Neutrophil (primary cell): ENCODE results near the gene FANCG.
A peak's percentile ranks its signal among the peaks of the same experiment; 100 is the strongest.

Source experiments
- H3K27ac ChIP-seq: fragments of 200-600 bp; sonication (generic); 2 replicates; pipeline ENCODE4 v1.5.1; 2016; ENCODE audit warnings: mild to moderate bottlenecking, moderate library complexity
- H3K27me3 ChIP-seq: fragments of 200-600 bp; sonication (generic); 2 replicates; pipeline ENCODE4 v1.6.0; 2016; ENCODE audit warnings: mild to moderate bottlenecking
- H3K36me3 ChIP-seq: fragments of 200-600 bp; sonication (generic); 2 replicates; pipeline ENCODE4 v1.5.1; 2017
- H3K4me1 ChIP-seq, 2 experiments: fragments of 200-600 bp in 1 of 2; sonication (generic) in 1 of 2; 1 replicate in 1 of 2; 2 replicates in 1 of 2; pipeline versions ENCODE4 v1.5.1 to v1.6.1; 2013 to 2016; ENCODE audit warnings: low read depth in 1 of 2, low read length in 1 of 2, mild to moderate bottlenecking in 1 of 2, moderate library complexity in 1 of 2; ENCODE audit not compliant: control insufficient read depth in 1 of 2, insufficient read depth in 1 of 2
- H3K4me3 ChIP-seq, 2 experiments: fragments of 200-600 bp in 1 of 2; sonication (generic) in 1 of 2; 1 replicate in 1 of 2; 2 replicates in 1 of 2; pipeline ENCODE4 v1.5.1; 2013 to 2016; ENCODE audit warnings: low read depth in 1 of 2, low read length in 1 of 2, mild to moderate bottlenecking in 1 of 2, moderate library complexity in 1 of 2
- H3K9me3 ChIP-seq: fragments of 200-600 bp; sonication (generic); 2 replicates; pipeline ENCODE4 v1.5.1; 2016
- TF ChIP-seq, protein P1 (sequence below): fragments of 200-600 bp; sonication (generic); IDR thresholded peaks from 2 replicates; pipeline ENCODE4 v1.5.1; 2016; ENCODE audit warnings: antibody characterized with exemption

The FANCG gene

DNA sequence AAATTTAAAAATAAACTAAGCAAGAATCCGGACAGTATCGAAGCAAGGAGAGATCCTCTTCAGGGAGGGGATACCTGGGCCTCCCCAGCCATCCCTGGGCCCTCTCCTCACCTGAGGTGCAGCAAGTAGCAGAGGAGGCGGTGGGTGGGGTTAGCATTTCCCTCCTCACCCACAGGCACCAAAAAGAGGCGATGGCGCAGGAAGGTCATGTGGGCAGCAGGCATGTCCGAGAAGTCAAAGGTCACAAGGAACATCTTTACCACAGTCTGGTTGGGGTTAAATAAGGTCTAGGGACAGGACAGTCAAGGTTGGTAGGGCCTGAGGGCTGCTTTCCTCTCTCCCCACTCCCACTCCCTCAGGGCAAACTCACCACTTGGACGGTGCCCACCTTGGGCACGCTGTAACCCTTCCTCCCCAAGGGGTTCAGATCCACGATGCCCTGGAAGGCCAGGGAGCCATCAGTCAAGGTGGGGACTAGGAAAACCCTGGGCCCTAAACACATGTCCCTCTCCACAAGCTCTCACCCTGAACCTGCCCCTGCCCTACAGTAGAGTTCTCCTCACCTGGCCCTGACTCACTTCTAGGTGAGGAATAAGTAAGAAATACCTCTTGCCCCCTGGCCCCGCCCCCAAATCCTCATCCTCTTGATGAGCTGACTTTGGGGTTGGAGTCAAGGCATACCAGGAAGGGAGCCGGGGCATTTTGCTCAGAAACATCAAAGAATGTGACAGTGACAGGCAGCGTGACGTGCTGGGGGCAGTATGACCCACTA, 26.0 kb upstream of the FANCG start:
- no peaks in the 10 kb centered on the region for H3K27me3 ChIP-seq
- TF ChIP-seq, protein P1, sequence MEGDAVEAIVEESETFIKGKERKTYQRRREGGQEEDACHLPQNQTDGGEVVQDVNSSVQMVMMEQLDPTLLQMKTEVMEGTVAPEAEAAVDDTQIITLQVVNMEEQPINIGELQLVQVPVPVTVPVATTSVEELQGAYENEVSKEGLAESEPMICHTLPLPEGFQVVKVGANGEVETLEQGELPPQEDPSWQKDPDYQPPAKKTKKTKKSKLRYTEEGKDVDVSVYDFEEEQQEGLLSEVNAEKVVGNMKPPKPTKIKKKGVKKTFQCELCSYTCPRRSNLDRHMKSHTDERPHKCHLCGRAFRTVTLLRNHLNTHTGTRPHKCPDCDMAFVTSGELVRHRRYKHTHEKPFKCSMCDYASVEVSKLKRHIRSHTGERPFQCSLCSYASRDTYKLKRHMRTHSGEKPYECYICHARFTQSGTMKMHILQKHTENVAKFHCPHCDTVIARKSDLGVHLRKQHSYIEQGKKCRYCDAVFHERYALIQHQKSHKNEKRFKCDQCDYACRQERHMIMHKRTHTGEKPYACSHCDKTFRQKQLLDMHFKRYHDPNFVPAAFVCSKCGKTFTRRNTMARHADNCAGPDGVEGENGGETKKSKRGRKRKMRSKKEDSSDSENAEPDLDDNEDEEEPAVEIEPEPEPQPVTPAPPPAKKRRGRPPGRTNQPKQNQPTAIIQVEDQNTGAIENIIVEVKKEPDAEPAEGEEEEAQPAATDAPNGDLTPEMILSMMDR, result no peak
- peaks cover 65% of the 10 kb centered on the region for H3K36me3 ChIP-seq
- H3K4me3 ChIP-seq, result no peak overlapping the region
- no peaks in the 10 kb centered on the region for H3K9me3 ChIP-seq
- peak overlapping the region; percentile 8 for H3K27ac ChIP-seq
- peaks cover 44 to 50% of the 10 kb centered on the region in 2 experiments for H3K4me1 ChIP-seq

DNA sequence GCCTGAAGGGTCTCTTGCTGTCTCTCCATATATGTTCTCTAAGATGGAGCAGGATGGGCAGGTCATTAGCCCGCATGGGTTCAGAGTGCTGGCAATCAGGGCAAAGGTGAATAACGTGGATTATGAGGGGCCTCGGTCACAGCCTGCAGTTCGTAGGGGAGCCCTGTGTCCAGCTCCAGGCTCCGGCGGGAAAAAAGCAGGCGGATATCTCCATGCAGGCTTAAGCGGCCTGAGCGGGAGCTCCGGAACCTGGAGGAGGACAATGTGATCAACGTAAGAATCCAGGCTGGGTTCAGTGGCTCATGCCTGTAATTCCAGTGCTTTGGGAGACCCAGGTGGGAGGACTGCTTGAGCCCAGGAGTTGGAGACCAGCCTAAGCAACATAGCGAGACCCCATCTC, 25.4 kb upstream of the FANCG start:
- no peak overlapping the region for H3K4me3 ChIP-seq
- peaks cover 71% of the 10 kb centered on the region for H3K36me3 ChIP-seq
- TF ChIP-seq, protein P1, result no peak
- no peaks in the 10 kb centered on the region for H3K27me3 ChIP-seq
- H3K9me3 ChIP-seq, result no peaks in the 10 kb centered on the region
- no peak overlapping the region for H3K27ac ChIP-seq
- peaks cover 38 to 44% of the 10 kb centered on the region in 2 experiments for H3K4me1 ChIP-seq

DNA sequence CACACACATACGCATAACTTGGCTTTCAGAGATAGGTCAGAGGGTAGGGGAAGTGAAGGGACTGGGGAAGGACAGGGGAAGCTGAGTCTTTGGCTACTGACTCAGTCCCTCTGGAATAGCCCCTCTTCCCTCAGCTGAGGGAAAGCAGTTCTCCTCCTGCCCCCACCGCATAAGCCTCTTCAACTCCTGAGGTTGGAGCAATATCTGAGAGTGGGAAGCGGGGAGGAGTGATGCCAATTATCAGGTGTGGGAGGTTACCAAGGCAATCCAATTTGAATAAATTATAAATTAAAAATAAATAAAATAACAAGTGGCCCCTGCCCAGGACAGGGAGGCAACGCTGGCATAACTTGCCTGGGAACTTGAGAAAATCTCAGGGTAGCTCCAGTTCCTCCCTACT, 24.8 kb upstream of the FANCG start:
- Histone ChIP-seq H3K27ac (peak overlapping the region; percentile 86), H3K4me3 (no peak overlapping the region), H3K27me3 (no peaks in the 10 kb centered on the region), H3K36me3 (peaks cover 72% of the 10 kb centered on the region), H3K9me3 (no peaks in the 10 kb centered on the region), H3K4me1 (peaks cover 32 to 38% of the 10 kb centered on the region in 2 experiments)
- TF ChIP-seq, protein P1, result no peak

DNA sequence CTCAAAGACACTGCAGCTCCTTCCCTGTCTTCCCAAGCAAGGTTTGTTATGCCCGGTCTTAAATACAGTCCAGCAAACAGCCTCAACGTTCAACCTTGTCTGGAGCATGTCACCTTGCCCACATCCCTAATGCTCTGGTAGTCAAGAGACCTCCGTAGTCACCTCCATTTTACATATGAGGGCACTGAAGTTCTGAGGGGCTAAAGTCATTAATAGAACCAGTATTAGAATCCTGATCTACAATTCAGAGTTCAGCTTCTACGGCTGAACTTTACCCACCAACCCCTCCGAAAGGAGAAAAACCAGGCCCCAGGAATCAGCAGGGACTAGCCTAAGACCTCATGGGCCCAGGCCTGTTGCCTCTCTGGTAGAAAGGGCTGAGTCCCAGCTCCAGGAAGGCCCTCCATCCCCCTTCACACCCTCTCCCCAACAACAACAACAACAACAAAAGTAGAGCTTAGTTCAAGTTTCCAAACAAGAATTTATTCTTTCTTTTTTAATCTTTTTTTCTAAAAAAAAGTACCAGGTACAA, 24.0 kb upstream of the FANCG start:
- Histone ChIP-seq H3K27ac (peak overlapping the region; percentile 86), H3K36me3 (peaks cover 66% of the 10 kb centered on the region), H3K4me1 (peaks cover 24 to 30% of the 10 kb centered on the region in 2 experiments), H3K4me3 (peak overlapping the region; percentile 83 to 84), H3K27me3 (no peaks in the 10 kb centered on the region), H3K9me3 (no peaks in the 10 kb centered on the region)
- TF ChIP-seq, protein P1, result no peak

DNA sequence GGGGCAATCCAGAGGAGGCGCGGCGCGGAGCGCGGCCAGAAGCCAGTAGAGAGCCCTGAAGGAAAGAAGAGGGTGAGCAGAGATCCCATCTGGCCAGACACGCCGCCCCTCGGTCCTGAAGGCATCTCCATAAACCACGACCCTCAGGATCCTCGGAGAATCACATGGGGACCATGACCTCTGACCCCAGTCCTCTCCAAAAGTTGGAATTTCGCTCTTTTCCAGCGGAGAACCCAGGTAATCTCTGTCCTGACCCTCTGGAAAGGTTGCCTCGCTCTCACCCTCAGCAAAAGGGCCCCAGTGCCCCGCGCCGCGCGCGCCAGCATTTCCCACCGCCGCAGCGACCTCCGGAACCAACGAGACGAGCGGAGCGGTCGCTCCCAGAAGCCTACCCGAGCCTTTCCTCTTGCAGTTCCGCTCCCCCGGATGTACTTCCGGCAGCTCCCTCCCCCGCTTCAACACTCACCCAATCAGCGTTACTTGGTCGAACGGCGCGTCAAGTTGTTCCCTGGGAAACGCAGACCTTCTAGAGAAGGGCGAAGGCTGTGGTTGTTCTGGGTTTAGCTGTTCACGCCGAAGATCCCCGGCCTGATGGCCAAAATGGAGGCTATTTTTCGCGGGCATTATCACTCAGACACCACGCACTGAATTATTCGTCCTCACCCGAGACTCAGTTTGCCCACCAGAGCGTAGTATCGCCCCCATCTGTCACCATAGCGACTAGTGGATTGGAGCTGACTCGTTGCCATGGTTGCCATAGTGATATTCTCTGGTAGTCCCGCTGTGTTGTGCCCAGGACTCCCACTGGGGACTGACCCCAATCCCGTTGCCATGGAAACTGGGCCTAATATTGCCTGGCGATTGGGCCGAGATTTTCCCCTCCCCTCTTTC, 23.3 kb upstream of the FANCG start, which contains the start of gene STOML2:
Gene STOML2 (minus strand): TSS at position 363 of the 891 bp plus-strand sequence. CDS start 37 bp downstream, at position 326.
- Histone ChIP-seq H3K9me3 (no peaks in the 10 kb centered on the region), H3K27ac (peak within 1 kb of the TSS; percentile 86), H3K4me3 (peak within 1 kb of the TSS; percentile 83 to 84), H3K27me3 (no peaks in the 10 kb centered on the region), H3K4me1 (peaks cover 23 to 26% of the 10 kb centered on the region in 2 experiments), H3K36me3 (peaks cover 59% of the 10 kb centered on the region)
- TF ChIP-seq, protein P1, result no peak
